ENCODE measurements around the gene SLC16A14. TPM values are rescaled to one million over a fixed set of nuclear protein-coding genes. Genes with fewer than 3 reads are reported as not detected.

Gene SLC16A14
- total and polyA plus RNA-seq, 10 of the 15 experiments (the other 5 are each of a cell fraction or from before 2014, with no cell fraction given), result 0.87 to 6.4 (median 4.1) TPM; not detected in 1

DNA sequence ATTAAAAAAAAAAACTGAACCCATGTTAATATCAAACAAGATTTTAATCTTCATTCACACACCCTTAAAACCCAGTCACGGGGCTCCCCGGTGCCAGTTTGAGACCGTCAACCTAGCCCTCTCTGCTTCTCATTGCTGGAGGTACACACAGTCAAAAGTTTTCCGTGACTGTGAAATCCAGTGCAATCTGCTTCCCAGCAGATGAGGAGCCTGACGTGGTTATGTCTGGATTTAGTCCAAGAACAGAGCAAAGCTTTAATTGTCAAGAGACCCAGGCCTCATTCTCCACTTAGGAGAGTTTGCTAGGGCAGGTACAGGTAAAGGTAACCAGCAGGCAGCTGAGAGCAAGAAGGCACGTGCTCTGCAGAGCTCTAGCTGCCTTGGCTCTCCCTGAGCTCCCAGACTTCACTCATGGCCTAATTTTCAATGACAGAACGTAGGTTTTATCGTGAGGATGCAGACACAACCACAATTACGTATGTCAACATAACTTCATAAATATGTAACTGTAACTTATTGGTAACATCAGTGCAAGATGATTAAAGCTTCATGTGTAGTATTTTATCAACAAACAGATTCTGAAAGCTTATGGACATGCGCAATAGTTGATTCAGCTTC is 56.3 kb downstream of the SLC16A14 start:
- intact Hi-C loops (cut with micrococcal nuclease; ENCODE audit: unreplicated experiment), result no loop called here
- Histone ChIP-seq H3K9me3 (replicated peaks; ENCODE audit: control insufficient read depth, insufficient read depth, low read length) (no peaks in the 10 kb centered on the region), H3K4me1 (ENCODE audit: control insufficient read depth, insufficient read depth, low read length) (no peaks in the 10 kb centered on the region), H3K27me3 (replicated peaks in 1 of 2; ENCODE audit: control insufficient read depth in 2 of 2, insufficient read depth in 2 of 2, low read length in 1 of 2) (no peaks in the 10 kb centered on the region), H4K20me1 (ENCODE audit: control insufficient read depth, insufficient read depth) (no peaks in the 10 kb centered on the region), H2AFZ (ENCODE audit: control insufficient read depth, low read depth, low read length) (no peak overlapping the region), H3K36me3 (ENCODE audit: control insufficient read depth in 2 of 2, insufficient read depth in 2 of 2, low read length in 1 of 2) (no peaks in the 10 kb centered on the region), H3K79me2 (ENCODE audit: control insufficient read depth, insufficient read depth, low read length) (no peaks in the 10 kb centered on the region), H3K27ac (ENCODE audit: control insufficient read depth, insufficient read depth) (no peak overlapping the region), H3K4me2 (ENCODE audit: control insufficient read depth, insufficient read depth) (no peak overlapping the region), H3K4me3 (no peak overlapping the region), H3K9ac (ENCODE audit: control insufficient read depth, insufficient read depth, low read length) (no peak overlapping the region)
- RAD21 ChIA-PET (ENCODE audit: unreplicated experiment), result interaction anchor here (0.9 to 1.1 kb wide), 2 partner anchors 141 to 148 kb away, joined by 3 to 5 read pairs; no protein-coding TSS in a partner anchor
- 84% methylated on average over 10 of the region's 10 CpGs for WGBS (ENCODE audit: insufficient coverage, insufficient replicate concordance, low lambda C conversion rate, missing lambda C conversion rate)
- POLR2A ChIA-PET, result interaction anchor here (0.6 to 0.8 kb wide), 2 partner anchors 54 to 73 kb away, joined by 3 to 4 read pairs; no protein-coding TSS in a partner anchor
- FAIRE-seq, result no peak
- in situ Hi-C loops (cut with MboI), result no loop called here
- TF ChIP-seq POU2F2 (IDR thresholded peaks at IDR 0.05; ENCODE audit: borderline replicate concordance, low read depth, low read length) (no peak), BHLHE40 (IDR thresholded peaks at IDR 0.05; ENCODE audit: borderline replicate concordance in 1 of 2, low read depth in 2 of 2, low read length in 1 of 2) (0 out of 4 replicates have a peak, but pooled peaks of 1 of the 2 experiments have one; percentile 4), ZNF217 (IDR thresholded peaks at IDR 0.05) (no peak)
- BruUV-seq (replicated peaks), result no TSS peak
- DNase-seq (ENCODE audit: low read depth, low spot score), result no peak
- no peak for ATAC-seq
- SMC1A ChIA-PET (ENCODE audit: uncharacterized antibody, unreplicated experiment), result interaction anchor here (1.2 to 4.9 kb wide), 5 partner anchors 10 to 147 kb away, joined by 3 to 32 read pairs (median 5); no protein-coding TSS in a partner anchor
- CTCF ChIA-PET, result interaction anchor here (0.8 to 1.3 kb wide), 10 partner anchors 10 to 835 kb away, joined by 3 to 6 read pairs (median 3); no protein-coding TSS in a partner anchor

DNA sequence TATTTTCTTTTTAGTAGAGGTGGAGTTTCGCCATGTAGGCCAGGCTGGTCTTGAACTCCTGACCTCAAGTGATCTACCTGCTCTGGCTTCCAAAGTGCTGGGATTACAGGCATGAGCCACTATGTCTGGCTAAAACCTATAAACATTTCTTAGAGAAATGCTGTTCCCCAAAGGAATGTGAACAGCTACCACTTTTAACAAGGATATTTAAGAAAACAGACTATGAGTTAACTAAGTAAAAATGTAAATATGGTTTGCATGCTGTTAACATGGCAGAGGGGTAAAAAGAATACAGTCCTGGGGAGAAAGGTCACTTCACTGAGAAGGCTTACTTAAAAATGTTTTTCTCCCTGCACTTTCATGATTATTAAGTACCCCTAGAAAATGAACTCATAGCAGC is 57.1 kb downstream of the SLC16A14 start:
- no peak overlapping the region for H3K27ac ChIP-seq (ENCODE audit: control insufficient read depth, insufficient read depth)
- no peak for ATAC-seq
- ChIA-PET RAD21 (ENCODE audit: unreplicated experiment) (no interaction called here), POLR2A (no interaction called here), SMC1A (ENCODE audit: uncharacterized antibody, unreplicated experiment) (interaction anchor here (1.2 to 4.9 kb wide), 2 partner anchors 10 to 148 kb away, joined by 3 to 32 read pairs; no protein-coding TSS in a partner anchor), CTCF (interaction anchor here (1.0 to 1.3 kb wide), 2 partner anchors 141 to 147 kb away, joined by 3 read pairs; no protein-coding TSS in a partner anchor)
- FAIRE-seq, result no peak
- in situ Hi-C loops (cut with MboI), result no loop called here
- DNase-seq (ENCODE audit: low read depth, low spot score), result no peak
- H3K27me3 ChIP-seq (replicated peaks in 1 of 2; ENCODE audit: control insufficient read depth in 2 of 2, insufficient read depth in 2 of 2, low read length in 1 of 2), result no peaks in the 10 kb centered on the region
- 100% methylated on average over 1 of the region's 1 CpG for WGBS (ENCODE audit: insufficient coverage, insufficient replicate concordance, low lambda C conversion rate, missing lambda C conversion rate)
- no TSS peak for BruUV-seq (replicated peaks)
- H3K4me3 ChIP-seq, result no peak overlapping the region
- no peak overlapping the region for H3K9ac ChIP-seq (ENCODE audit: control insufficient read depth, insufficient read depth, low read length)
- H3K9me3 ChIP-seq (replicated peaks; ENCODE audit: control insufficient read depth, insufficient read depth, low read length), result no peaks in the 10 kb centered on the region
- H3K36me3 ChIP-seq (ENCODE audit: control insufficient read depth in 2 of 2, insufficient read depth in 2 of 2, low read length in 1 of 2), result no peaks in the 10 kb centered on the region
- H3K79me2 ChIP-seq (ENCODE audit: control insufficient read depth, insufficient read depth, low read length), result no peaks in the 10 kb centered on the region
- H3K4me2 ChIP-seq (ENCODE audit: control insufficient read depth, insufficient read depth), result no peak overlapping the region
- intact Hi-C loops (cut with micrococcal nuclease; ENCODE audit: unreplicated experiment), result no loop called here
- no peaks in the 10 kb centered on the region for H4K20me1 ChIP-seq (ENCODE audit: control insufficient read depth, insufficient read depth)
- no peak overlapping the region for H2AFZ ChIP-seq (ENCODE audit: control insufficient read depth, low read depth, low read length)
- H3K4me1 ChIP-seq (ENCODE audit: control insufficient read depth, insufficient read depth, low read length), result no peaks in the 10 kb centered on the region
- TF ChIP-seq BCLAF1 (IDR thresholded peaks at IDR 0.05), result no peak
- TF ChIP-seq SIN3A (IDR thresholded peaks at IDR 0.05; ENCODE audit: low read depth, low read length), result no peak
- no peak for TF ChIP-seq TAF1 (IDR thresholded peaks at IDR 0.05; ENCODE audit: borderline replicate concordance, low read depth, low read length)
- no peak for TF ChIP-seq MTA3 (IDR thresholded peaks at IDR 0.05; ENCODE audit: borderline replicate concordance, low read length)
- no peak for TF ChIP-seq SMC3 (IDR thresholded peaks at IDR 0.05; ENCODE audit: borderline replicate concordance, low read length)
- no peak for TF ChIP-seq JUNB (IDR thresholded peaks at IDR 0.05)
- no peak for TF ChIP-seq EED (IDR thresholded peaks at IDR 0.05; ENCODE audit: low read depth)
- TF ChIP-seq CBX5 (IDR thresholded peaks at IDR 0.05; ENCODE audit: low read depth), result no peak
- no peak for TF ChIP-seq MYB (IDR thresholded peaks at IDR 0.05; ENCODE audit: borderline replicate concordance, low read depth, low read length)
- TF ChIP-seq ZNF217 (IDR thresholded peaks at IDR 0.05), result no peak
- no peak for TF ChIP-seq SIX5 (IDR thresholded peaks at IDR 0.05; ENCODE audit: low read depth, low read length, severe bottlenecking)
- no peak for TF ChIP-seq ZNF384 (IDR thresholded peaks at IDR 0.05; ENCODE audit: borderline replicate concordance, low read depth, low read length)
- TF ChIP-seq TBL1XR1 (IDR thresholded peaks at IDR 0.05; ENCODE audit: low read depth, low read length), result no peak
- TF ChIP-seq CBFB (IDR thresholded peaks at IDR 0.05; ENCODE audit: low read depth), result no peak

Measured in GM12878 (cell line).